Right lobe of liver (tissue), 6 donors: ENCODE results near the gene LRP6. TPM values are rescaled to one million over a fixed set of nuclear protein-coding genes. Genes with fewer than 3 reads are reported as not detected.
A peak's percentile ranks its signal among the peaks of the same experiment; 100 is the strongest.

Experiments used
- ATAC-seq, 4 donors: fragments of 200-7000 bp; cut with Tn5 transposase; one replicate each; pipeline ENCODE4 v1.9.1; 2020; ENCODE audit warnings: mild to moderate bottlenecking in 4 of 4, moderate library complexity in 4 of 4
- DNase-seq, 3 donors: peaks; one replicate each; pipeline ENCODE4 v3.0.0-alpha.2; 2020
- H3K27ac ChIP-seq, 3 donors: fragments of 200-600 bp; one replicate each; pipeline ENCODE4 v1.8.0; 2022
- H3K27me3 ChIP-seq, 2 donors: fragments of 200-600 bp; one replicate each; pipeline ENCODE4 v1.8.0; 2022
- H3K36me3 ChIP-seq, 4 donors: fragments of 200-600 bp; sonication (generic) in 1 of 4; one replicate each; pipeline versions ENCODE4 v1.5.1 to v1.8.0; 2017 to 2022; ENCODE audit warnings: control low read depth in 1 of 4
- H3K4me1 ChIP-seq, 4 donors: fragments of 200-600 bp; sonication (generic) in 1 of 4; one replicate each; pipeline versions ENCODE4 v1.5.1 to v1.8.0; 2017 to 2022; ENCODE audit warnings: control low read depth in 1 of 4
- H3K4me3 ChIP-seq, 3 donors: fragments of 200-600 bp; one replicate each; pipeline ENCODE4 v1.8.0; 2022
- H3K9me3 ChIP-seq, 4 donors: fragments of 200-600 bp; sonication (generic) in 1 of 4; one replicate each; pipeline versions ENCODE4 v1.5.1 to v1.8.0; 2017 to 2022; ENCODE audit warnings: control low read depth in 1 of 4
- POLR2A ChIP-seq: fragments of 450-650 bp; IDR thresholded peaks from one replicate; pipeline ENCODE4 v1.6.1; 2017; ENCODE audit warnings: antibody characterized with exemption, mild to moderate bottlenecking
- WGBS: methylation state at CpG from one replicate; pipeline ENCODE4 v1.1.6; 2018; ENCODE audit warnings: low coverage, low lambda C conversion rate; ENCODE audit not compliant: insufficient coverage; ENCODE audit errors: missing lambda C conversion rate; 5-methylcytosine and 5-hydroxymethylcytosine counted together
- intact Hi-C, 2 donors: fragments of 100-400 bp; cut with DNase I; formaldehyde crosslinking; loops; one replicate each; pipeline versions ENCODE4 v1.11.2 to v1.14.1; 2022
- total RNA-seq, 6 experiments: library from RNA; depleted of rRNA in 2 of 6; stranded (reverse); fragments of >200 nt in 2 of 6; fragmentation: NEBNext Ultra II Directional in 3 of 6; extraction: Animal tissue kit (Norgen Biotek cat#: 25700) in 3 of 6; gene quantifications; one replicate each; pipeline versions ENCODE4 v1.1.0 to v1.2.4, GENCODE V29; 2016 to 2023
- TF ChIP-seq, protein P1 (sequence below), 4 donors: fragments of 200-600 bp in 3 of 4; fragments of 450-650 bp in 1 of 4; IDR thresholded peaks; one replicate each; pipeline versions ENCODE4 v1.5.1 to v1.8.0; 2016 to 2022; ENCODE audit warnings: antibody characterized with exemption in 4 of 4, mild to moderate bottlenecking in 2 of 4
- donor health status: DM: no; HTN: yes; CAD: no.
- donor health status: DM: no; HTN: no; CAD: no.
- donor health status: DM: no; HTN: no; CAD: no.
- donor health status: DM: no; HTN: yes; CAD: no.
- donor health status: DM: no; HTN: yes; CAD: no.

Gene LRP6
- total RNA-seq, 6 experiments from 2014 or later = 19.9 to 32.5 (median 22.2) TPM

GRCh38 chr12:12086362-12086761 is 180.5 kb downstream of the LRP6 start:
- H3K4me1 ChIP-seq = peaks cover 0 to 10% (median 0%) of the 10 kb centered on the region in 4 donors
- no peaks in the 10 kb centered on the region for H3K9me3 ChIP-seq
- TF ChIP-seq, protein P1, sequence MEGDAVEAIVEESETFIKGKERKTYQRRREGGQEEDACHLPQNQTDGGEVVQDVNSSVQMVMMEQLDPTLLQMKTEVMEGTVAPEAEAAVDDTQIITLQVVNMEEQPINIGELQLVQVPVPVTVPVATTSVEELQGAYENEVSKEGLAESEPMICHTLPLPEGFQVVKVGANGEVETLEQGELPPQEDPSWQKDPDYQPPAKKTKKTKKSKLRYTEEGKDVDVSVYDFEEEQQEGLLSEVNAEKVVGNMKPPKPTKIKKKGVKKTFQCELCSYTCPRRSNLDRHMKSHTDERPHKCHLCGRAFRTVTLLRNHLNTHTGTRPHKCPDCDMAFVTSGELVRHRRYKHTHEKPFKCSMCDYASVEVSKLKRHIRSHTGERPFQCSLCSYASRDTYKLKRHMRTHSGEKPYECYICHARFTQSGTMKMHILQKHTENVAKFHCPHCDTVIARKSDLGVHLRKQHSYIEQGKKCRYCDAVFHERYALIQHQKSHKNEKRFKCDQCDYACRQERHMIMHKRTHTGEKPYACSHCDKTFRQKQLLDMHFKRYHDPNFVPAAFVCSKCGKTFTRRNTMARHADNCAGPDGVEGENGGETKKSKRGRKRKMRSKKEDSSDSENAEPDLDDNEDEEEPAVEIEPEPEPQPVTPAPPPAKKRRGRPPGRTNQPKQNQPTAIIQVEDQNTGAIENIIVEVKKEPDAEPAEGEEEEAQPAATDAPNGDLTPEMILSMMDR (IDR thresholded peaks at IDR 0.05) = no peak
- no peak for TF ChIP-seq POLR2A
- no peak for DNase-seq
- no peak overlapping the region for H3K4me3 ChIP-seq
- H3K36me3 ChIP-seq = no peaks in the 10 kb centered on the region
- intact Hi-C loops = loop anchor here in 1 of 2 donors (10.0 kb wide), 1 partner anchor 248 kb away; no protein-coding TSS in a partner anchor
- 76% methylated on average over 5 of the region's 5 CpGs for WGBS
- no peaks in the 10 kb centered on the region for H3K27me3 ChIP-seq
- H3K27ac ChIP-seq = no peak overlapping the region
- no peak for ATAC-seq

- H3K4me1 ChIP-seq = peaks cover 0 to 10% (median 0%) of the 10 kb centered on the region in 4 donors
- DNase-seq = no peak
- WGBS = 77% methylated on average over 8 of the region's 8 CpGs
- no peak for TF ChIP-seq POLR2A
- TF ChIP-seq, protein P1 (IDR thresholded peaks at IDR 0.05) = no peak
- intact Hi-C loops = loop anchor here in 1 of 2 donors (10.0 kb wide), 1 partner anchor 251 kb away; no protein-coding TSS in a partner anchor
- H3K36me3 ChIP-seq = no peaks in the 10 kb centered on the region
- no peaks in the 10 kb centered on the region for H3K9me3 ChIP-seq
- H3K4me3 ChIP-seq = no peak overlapping the region
- H3K27ac ChIP-seq = no peak overlapping the region
- H3K27me3 ChIP-seq = no peaks in the 10 kb centered on the region
- ATAC-seq = no peak
Measured at GRCh38 chr12:12083688-12084087, 183.2 kb downstream of the LRP6 start.

DNA sequence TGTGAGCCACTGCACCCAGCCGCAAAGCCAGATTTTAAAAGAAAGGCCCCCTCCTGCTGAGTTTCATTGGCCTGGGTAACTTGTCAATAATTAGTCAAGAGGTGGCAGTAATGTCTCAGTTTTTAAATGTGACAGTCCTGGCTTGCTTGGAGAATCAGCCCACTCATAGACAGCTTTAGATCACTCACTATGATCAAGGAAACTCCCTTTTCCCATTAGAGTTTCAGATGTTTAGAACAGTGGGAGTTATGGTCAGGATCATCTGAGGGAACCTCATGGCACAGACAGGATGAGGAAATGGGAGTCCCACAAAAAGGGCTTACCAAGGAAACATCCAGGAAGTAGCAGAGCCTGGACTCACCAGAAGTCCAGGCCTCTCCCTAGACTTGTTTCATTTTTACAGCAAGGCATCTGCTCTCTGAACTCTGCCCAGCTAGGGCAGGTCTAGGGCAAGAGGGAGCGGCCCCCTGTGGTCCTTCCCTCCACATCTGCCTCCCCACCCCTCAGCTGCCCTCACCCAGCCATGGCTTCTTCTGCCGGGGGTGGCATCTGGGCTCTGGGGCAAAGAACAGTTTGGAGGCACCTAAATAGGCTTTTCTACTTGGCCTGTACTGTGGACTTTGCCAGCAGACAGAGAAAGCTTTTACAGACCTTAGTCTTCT is 184.9 kb downstream of the LRP6 start:
- peaks cover 0 to 10% (median 0%) of the 10 kb centered on the region in 4 donors for H3K4me1 ChIP-seq
- DNase-seq (peak in 1 of 3 donors; percentile 26), ATAC-seq (peak; percentile 75 to 87 (median 82))
- no peaks in the 10 kb centered on the region for H3K9me3 ChIP-seq
- H3K4me3 ChIP-seq = no peak overlapping the region
- H3K27ac ChIP-seq = peak overlapping the region; percentile 29 to 61 (median 54)
- TF ChIP-seq POLR2A = no peak
- TF ChIP-seq, protein P1 (IDR thresholded peaks at IDR 0.05) = peak; percentile 25 to 38 (median 34)
- intact Hi-C loops = loop anchor here in 1 of 2 donors (10.0 kb wide), 1 partner anchor 253 kb away; no protein-coding TSS in a partner anchor
- H3K27me3 ChIP-seq = no peaks in the 10 kb centered on the region
- H3K36me3 ChIP-seq = no peaks in the 10 kb centered on the region
- WGBS = 42% methylated on average over 2 of the region's 3 CpGs

- Histone ChIP-seq H3K4me1 (peaks cover 0 to 10% (median 0%) of the 10 kb centered on the region in 4 donors), H3K4me3 (no peak overlapping the region), H3K27me3 (no peaks in the 10 kb centered on the region), H3K9me3 (no peaks in the 10 kb centered on the region), H3K36me3 (no peaks in the 10 kb centered on the region), H3K27ac (no peak overlapping the region)
- DNase-seq (no peak), ATAC-seq (no peak)
- no peak for TF ChIP-seq POLR2A
- TF ChIP-seq, protein P1 (IDR thresholded peaks at IDR 0.05) = no peak
- WGBS = 67% methylated on average over 1 of the region's 5 CpGs
- intact Hi-C loops = loop anchor here in 1 of 2 donors (10.0 kb wide), 1 partner anchor 256 kb away; no protein-coding TSS in a partner anchor
Measured at GRCh38 chr12:12079291-12079690, 187.6 kb downstream of the LRP6 start.
